ENCODE data around the gene CLRN1.

DNA sequence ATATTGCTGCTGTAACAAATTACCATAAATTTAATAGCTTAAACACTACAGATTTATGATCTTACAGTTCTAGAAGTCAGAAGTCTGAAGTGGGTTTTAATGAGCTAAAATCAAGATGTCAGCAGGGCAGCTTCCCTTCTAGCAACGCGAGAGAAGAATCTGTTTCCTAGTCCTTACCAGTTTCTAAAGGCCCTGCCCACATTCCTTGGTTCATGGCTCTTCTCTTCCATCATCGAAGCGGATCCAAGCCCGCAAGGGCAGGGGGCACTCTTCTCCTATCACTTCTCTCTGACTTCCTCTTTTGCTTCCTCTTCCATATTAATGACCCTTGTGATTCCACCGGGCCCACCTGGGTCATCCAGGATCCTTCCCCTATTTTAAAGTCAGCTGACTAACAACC lies 83.4 kb downstream of the CLRN1 start:
- TF ChIP-seq CTCF (IDR thresholded peaks at IDR 0.05; ENCODE audit: insufficient read depth, low read depth, low read length), result no peak
- no peak for TF ChIP-seq EZH2 (IDR thresholded peaks at IDR 0.05; ENCODE audit: insufficient read depth, low read length)
